Left renal pelvis (tissue), 4 donors: ENCODE measurements around the gene HPCAL1. TPM values are rescaled to one million over a fixed set of nuclear protein-coding genes. Genes with fewer than 3 reads are reported as not detected.

Experiments
- DNase-seq, 4 donors: peaks; one replicate each; pipeline ENCODE4 v3.0.0-alpha.2; 2013; ENCODE audit warnings: low read depth in 4 of 4, low spot score in 3 of 4
- polyA plus RNA-seq, 4 donors: library from polyadenylated mRNA; unstranded; fragments of 120-200 nt; gene quantifications; one replicate each; pipeline ENCODE4 v1.2.1, GENCODE V29; 2013; ENCODE audit not compliant: insufficient read length in 4 of 4

HPCAL1 gene
- polyA plus RNA-seq, 4 donors: 10.9 to 35.4 (median 23.2) TPM

- no peak for DNase-seq
Observed at GRCh38 chr2:10471955-10472354, 169.3 kb downstream of the HPCAL1 start.

GRCh38 chr2:10473121-10473756, 170.5 kb downstream of the HPCAL1 start:
- DNase-seq: no peak

- no peak for DNase-seq
Observed at GRCh38 chr2:10475221-10475722, 172.6 kb downstream of the HPCAL1 start.

GRCh38 chr2:10475811-10476660, 173.3 kb downstream of the HPCAL1 start:
- no peak for DNase-seq

- no peak for DNase-seq
Observed at GRCh38 chr2:10476723-10477442, 174.2 kb downstream of the HPCAL1 start.

Other genes starting within 250 kb of the HPCAL1 start
- gene CYS1, start 222.5 kb upstream of the HPCAL1 start, polyA plus RNA-seq: 100 to 1,000 TPM in 1 of 4 donors, 10 to 100 TPM in 2, 1 to 10 TPM in 1; 6.1 to 100 (median 90.1) TPM
- gene RRM2, start 180.2 kb upstream of the HPCAL1 start, polyA plus RNA-seq: 10 to 100 TPM; 58.4 to 60.6 (median 59.0) TPM
- gene ODC1, start 145.4 kb downstream of the HPCAL1 start, polyA plus RNA-seq: 100 to 1,000 TPM; 103 to 444 (median 385) TPM